Neural cell (in vitro differentiated cells): ENCODE results near the gene UGGT2. TPM values are rescaled to one million over a fixed set of nuclear protein-coding genes. Genes with fewer than 3 reads are reported as not detected.
"Not testable (repeated sequence)": the region's sequence is repeated elsewhere in the genome, so short reads cannot be mapped to it uniquely, and the experiment has no call there.

ENCODE experiments used
- H2AFZ ChIP-seq: fragments of 200-600, 300-800 bp; sonication (generic), shearing (Covaris generic); 2 replicates; pipeline ENCODE4 v1.6.0; 2014; ENCODE audit warnings: low read depth, mild to moderate bottlenecking, antibody characterized with exemption, low read length, moderate library complexity
- H3F3A ChIP-seq: fragments of 200-600 bp; shearing (Covaris generic); 2 replicates; pipeline ENCODE4 v1.6.1; 2016; ENCODE audit warnings: mild to moderate bottlenecking, moderate library complexity, mixed read lengths, antibody characterized with exemption, low read length; ENCODE audit not compliant: insufficient read depth, poor library complexity, severe bottlenecking
- H3K27ac ChIP-seq: fragments of 200-600, 300-800 bp; sonication (generic), shearing (Covaris generic); 2 replicates; pipeline ENCODE4 v1.5.1; 2014; ENCODE audit warnings: mild to moderate bottlenecking, low read length, moderate library complexity
- H3K27me3 ChIP-seq: fragments of 300-800, 200-600 bp; sonication (generic), shearing (Covaris generic); 2 replicates; pipeline ENCODE4 v1.6.0; 2014; ENCODE audit warnings: mild to moderate bottlenecking, low read depth, low read length, moderate library complexity; ENCODE audit not compliant: insufficient read depth
- H3K36me3 ChIP-seq: fragments of 300-800, 200-600 bp; sonication (generic), shearing (Covaris generic); 2 replicates; pipeline ENCODE4 v1.5.1; 2014; ENCODE audit warnings: mild to moderate bottlenecking, antibody characterized with exemption, low read length, moderate library complexity; ENCODE audit not compliant: insufficient read depth
- H3K4me2 ChIP-seq: fragments of 300-800, 200-600 bp; sonication (generic), shearing (Covaris generic); 2 replicates; pipeline ENCODE4 v1.6.0; 2014; ENCODE audit warnings: mild to moderate bottlenecking, low read length
- H3K4me3 ChIP-seq: fragments of 300-800, 200-600 bp; sonication (generic), shearing (Covaris generic); 2 replicates; pipeline ENCODE4 v1.5.1; 2014; ENCODE audit warnings: mild to moderate bottlenecking, low read length, moderate library complexity
- H3K79me2 ChIP-seq: fragments of 200-600 bp; shearing (Covaris generic); replicated peaks from 2 replicates; pipeline ENCODE4 v1.6.0; 2014; ENCODE audit warnings: mild to moderate bottlenecking, low read length, moderate library complexity; ENCODE audit not compliant: insufficient read depth
- H3K9ac ChIP-seq: fragments of 300-800, 200-600 bp; sonication (generic), shearing (Covaris generic); 2 replicates; pipeline ENCODE4 v1.6.1; 2016; ENCODE audit warnings: mild to moderate bottlenecking, low read length, mixed read lengths
- H3K9me2 ChIP-seq: fragments of 200-600 bp; shearing (Covaris generic); 2 replicates; pipeline ENCODE4 v1.6.1; 2016; ENCODE audit warnings: mild to moderate bottlenecking, low read length, mixed read lengths; ENCODE audit not compliant: insufficient read depth
- H3K9me3 ChIP-seq: fragments of 200-600, 300-800 bp; sonication (generic), shearing (Covaris generic); 2 replicates; pipeline ENCODE4 v1.6.1; 2016; ENCODE audit warnings: mild to moderate bottlenecking, mixed run types, low read length, moderate library complexity, mixed read lengths
- H4K20me1 ChIP-seq: fragments of 200-600 bp; shearing (Covaris generic); 2 replicates; pipeline ENCODE4 v1.6.1; 2016; ENCODE audit warnings: mild to moderate bottlenecking, mixed run types; ENCODE audit not compliant: insufficient read depth
- EP300 ChIP-seq: fragments of 450-650 bp; conservative IDR thresholded peaks from 2 replicates; pipeline ENCODE4 v1.6.1; 2014; ENCODE audit warnings: antibody characterized with exemption, mild to moderate bottlenecking, moderate library complexity; ENCODE audit not compliant: poor library complexity, severe bottlenecking
- EZH2 ChIP-seq: fragments of 200-600, 300-800 bp; shearing (Covaris generic), sonication (generic); IDR thresholded peaks from 2 replicates; pipeline ENCODE4 v1.6.1; 2014; ENCODE audit warnings: antibody characterized with exemption, low read length, borderline replicate concordance, mild to moderate bottlenecking; ENCODE audit not compliant: insufficient read depth, poor library complexity, severe bottlenecking
- MXI1 ChIP-seq: fragments of 450-650 bp; conservative IDR thresholded peaks from 2 replicates; pipeline ENCODE4 v1.6.1; 2014; ENCODE audit warnings: antibody characterized with exemption, mild to moderate bottlenecking; ENCODE audit not compliant: poor library complexity, severe bottlenecking
- POLR2AphosphoS5 ChIP-seq: IDR thresholded peaks from 2 replicates; pipeline ENCODE4 v1.6.1; 2012
- RAD21 ChIP-seq: fragments of 450-650 bp; conservative IDR thresholded peaks from 2 replicates; pipeline ENCODE4 v1.6.1; 2014; ENCODE audit warnings: antibody characterized with exemption, mild to moderate bottlenecking, moderate library complexity
- SMC3 ChIP-seq: fragments of 450-650 bp; conservative IDR thresholded peaks from 2 replicates; pipeline ENCODE4 v1.6.1; 2014; ENCODE audit warnings: antibody characterized with exemption, mild to moderate bottlenecking, moderate library complexity; ENCODE audit not compliant: poor library complexity
- TAF1 ChIP-seq: IDR thresholded peaks from 2 replicates; pipeline ENCODE4 v1.6.1; 2012; ENCODE audit warnings: low read depth
- polyA plus RNA-seq: library from polyadenylated mRNA; depleted of rRNA; stranded (reverse); fragments of >200 nt; gene quantifications from 2 replicates; pipeline ENCODE4 v1.2.3, GENCODE V29; 2014
- TF ChIP-seq, protein P1 (sequence below): fragments of 450-650 bp; IDR thresholded peaks from 2 replicates; pipeline ENCODE4 v1.5.1; 2014; ENCODE audit warnings: antibody characterized with exemption, mild to moderate bottlenecking, moderate library complexity; ENCODE audit not compliant: poor library complexity, severe bottlenecking
- TF ChIP-seq, protein P2 (sequence below): IDR thresholded peaks from 2 replicates; pipeline ENCODE4 v1.6.1; 2012; ENCODE audit warnings: borderline replicate concordance

The UGGT2 gene
- polyA plus RNA-seq, 1 donor from 2014 or later, result 35.3 TPM

DNA sequence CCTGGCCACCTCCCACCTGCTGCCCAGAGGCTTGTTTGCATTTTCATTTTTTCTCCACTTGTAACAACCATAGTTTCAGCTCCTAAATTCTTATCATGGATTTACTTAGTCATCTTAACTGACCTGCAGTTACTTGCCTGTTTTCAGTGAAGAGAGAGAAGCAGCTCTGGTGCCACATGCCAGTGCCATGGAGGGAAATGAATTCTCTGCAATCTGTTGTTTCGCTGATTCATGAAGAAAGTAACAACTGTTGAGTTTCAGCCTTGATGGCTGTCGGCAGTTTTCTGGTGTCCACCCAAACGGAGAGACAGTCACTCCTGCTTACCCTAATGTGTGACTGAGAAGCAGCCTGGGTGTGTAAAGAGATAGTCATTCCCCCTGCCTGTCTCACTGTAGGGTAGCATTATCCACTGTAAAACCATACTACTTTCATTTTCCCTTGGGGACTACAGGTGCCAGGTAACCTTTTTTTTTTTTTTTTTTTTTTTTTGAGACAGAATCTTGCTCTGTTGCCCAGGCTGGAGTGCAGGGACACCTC is 260.1 kb downstream of the UGGT2 start:
- Histone ChIP-seq H3K36me3 (peaks cover 6% of the 10 kb centered on the region), H3K27me3 (no peaks in the 10 kb centered on the region), H3K79me2 (no peaks in the 10 kb centered on the region), H3K27ac (no peak overlapping the region), H3K4me3 (no peak overlapping the region), H2AFZ (no peak overlapping the region), H3K9ac (no peak overlapping the region), H3F3A (no peaks in the 10 kb centered on the region), H4K20me1 (no peaks in the 10 kb centered on the region), H3K4me2 (no peak overlapping the region), H3K9me2 (no peaks in the 10 kb centered on the region), H3K9me3 (no peaks in the 10 kb centered on the region)
- TF ChIP-seq EP300, result no peak
- TF ChIP-seq, protein P1, sequence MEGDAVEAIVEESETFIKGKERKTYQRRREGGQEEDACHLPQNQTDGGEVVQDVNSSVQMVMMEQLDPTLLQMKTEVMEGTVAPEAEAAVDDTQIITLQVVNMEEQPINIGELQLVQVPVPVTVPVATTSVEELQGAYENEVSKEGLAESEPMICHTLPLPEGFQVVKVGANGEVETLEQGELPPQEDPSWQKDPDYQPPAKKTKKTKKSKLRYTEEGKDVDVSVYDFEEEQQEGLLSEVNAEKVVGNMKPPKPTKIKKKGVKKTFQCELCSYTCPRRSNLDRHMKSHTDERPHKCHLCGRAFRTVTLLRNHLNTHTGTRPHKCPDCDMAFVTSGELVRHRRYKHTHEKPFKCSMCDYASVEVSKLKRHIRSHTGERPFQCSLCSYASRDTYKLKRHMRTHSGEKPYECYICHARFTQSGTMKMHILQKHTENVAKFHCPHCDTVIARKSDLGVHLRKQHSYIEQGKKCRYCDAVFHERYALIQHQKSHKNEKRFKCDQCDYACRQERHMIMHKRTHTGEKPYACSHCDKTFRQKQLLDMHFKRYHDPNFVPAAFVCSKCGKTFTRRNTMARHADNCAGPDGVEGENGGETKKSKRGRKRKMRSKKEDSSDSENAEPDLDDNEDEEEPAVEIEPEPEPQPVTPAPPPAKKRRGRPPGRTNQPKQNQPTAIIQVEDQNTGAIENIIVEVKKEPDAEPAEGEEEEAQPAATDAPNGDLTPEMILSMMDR, result no peak
- no peak for TF ChIP-seq POLR2AphosphoS5
- no peak for TF ChIP-seq SMC3
- no peak for TF ChIP-seq RAD21

- no peak overlapping the region for H3K4me3 ChIP-seq
- H2AFZ ChIP-seq, result no peak overlapping the region
- TF ChIP-seq RAD21, result no peak
- no peak for TF ChIP-seq EP300
- TF ChIP-seq, protein P2, sequence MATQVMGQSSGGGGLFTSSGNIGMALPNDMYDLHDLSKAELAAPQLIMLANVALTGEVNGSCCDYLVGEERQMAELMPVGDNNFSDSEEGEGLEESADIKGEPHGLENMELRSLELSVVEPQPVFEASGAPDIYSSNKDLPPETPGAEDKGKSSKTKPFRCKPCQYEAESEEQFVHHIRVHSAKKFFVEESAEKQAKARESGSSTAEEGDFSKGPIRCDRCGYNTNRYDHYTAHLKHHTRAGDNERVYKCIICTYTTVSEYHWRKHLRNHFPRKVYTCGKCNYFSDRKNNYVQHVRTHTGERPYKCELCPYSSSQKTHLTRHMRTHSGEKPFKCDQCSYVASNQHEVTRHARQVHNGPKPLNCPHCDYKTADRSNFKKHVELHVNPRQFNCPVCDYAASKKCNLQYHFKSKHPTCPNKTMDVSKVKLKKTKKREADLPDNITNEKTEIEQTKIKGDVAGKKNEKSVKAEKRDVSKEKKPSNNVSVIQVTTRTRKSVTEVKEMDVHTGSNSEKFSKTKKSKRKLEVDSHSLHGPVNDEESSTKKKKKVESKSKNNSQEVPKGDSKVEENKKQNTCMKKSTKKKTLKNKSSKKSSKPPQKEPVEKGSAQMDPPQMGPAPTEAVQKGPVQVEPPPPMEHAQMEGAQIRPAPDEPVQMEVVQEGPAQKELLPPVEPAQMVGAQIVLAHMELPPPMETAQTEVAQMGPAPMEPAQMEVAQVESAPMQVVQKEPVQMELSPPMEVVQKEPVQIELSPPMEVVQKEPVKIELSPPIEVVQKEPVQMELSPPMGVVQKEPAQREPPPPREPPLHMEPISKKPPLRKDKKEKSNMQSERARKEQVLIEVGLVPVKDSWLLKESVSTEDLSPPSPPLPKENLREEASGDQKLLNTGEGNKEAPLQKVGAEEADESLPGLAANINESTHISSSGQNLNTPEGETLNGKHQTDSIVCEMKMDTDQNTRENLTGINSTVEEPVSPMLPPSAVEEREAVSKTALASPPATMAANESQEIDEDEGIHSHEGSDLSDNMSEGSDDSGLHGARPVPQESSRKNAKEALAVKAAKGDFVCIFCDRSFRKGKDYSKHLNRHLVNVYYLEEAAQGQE, result no peak
- TF ChIP-seq EZH2, result no peak
- no peak for TF ChIP-seq POLR2AphosphoS5
- TF ChIP-seq TAF1, result no peak
- TF ChIP-seq MXI1, result no peak
- TF ChIP-seq, protein P1, result no peak
- TF ChIP-seq SMC3, result no peak
- no peaks in the 10 kb centered on the region for H3K9me3 ChIP-seq
- no peaks in the 10 kb centered on the region for H3K79me2 ChIP-seq
- no peak overlapping the region for H3K27ac ChIP-seq
- no peaks in the 10 kb centered on the region for H3K9me2 ChIP-seq
- H3K9ac ChIP-seq, result no peak overlapping the region
- H3K27me3 ChIP-seq, result no peaks in the 10 kb centered on the region
- no peak overlapping the region for H3K4me2 ChIP-seq
- peaks cover 6% of the 10 kb centered on the region for H3K36me3 ChIP-seq
- H3F3A ChIP-seq, result no peaks in the 10 kb centered on the region
- H4K20me1 ChIP-seq, result no peaks in the 10 kb centered on the region
Measured at GRCh38 chr13:95791084-95791722, 262.0 kb downstream of the UGGT2 start.

DNA sequence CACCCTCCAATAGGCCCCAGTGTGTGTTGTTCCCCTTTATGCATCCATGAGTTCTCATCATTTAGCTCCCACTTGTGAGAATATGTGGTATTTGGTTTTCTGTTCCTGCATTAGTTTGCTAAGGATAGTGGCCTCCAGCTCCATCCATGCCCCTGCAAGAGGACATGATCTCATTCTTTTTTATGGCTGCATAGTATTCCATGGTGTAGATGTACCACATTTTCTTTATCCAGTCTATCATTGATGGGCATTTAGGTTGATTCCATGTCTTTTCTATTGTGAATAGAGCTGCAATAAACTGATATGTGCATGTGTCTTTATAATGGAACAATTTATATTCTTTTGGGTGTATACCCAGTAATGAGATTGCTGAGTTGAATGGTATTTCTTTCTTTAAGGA is 263.9 kb downstream of the UGGT2 start:
- H3K36me3 ChIP-seq, H3K4me3 ChIP-seq, H3K27me3 ChIP-seq, H3K9ac ChIP-seq, H3K9me3 ChIP-seq, H3K27ac ChIP-seq, H3K79me2 ChIP-seq, H2AFZ ChIP-seq, H3K4me2 ChIP-seq, H3K9me2 ChIP-seq, H3F3A ChIP-seq, H4K20me1 ChIP-seq: not testable (repeated sequence)
